Posterior vena cava (tissue), 2 donors: ENCODE data around the gene NOP14. TPM values are rescaled to one million over a fixed set of nuclear protein-coding genes. Genes with fewer than 3 reads are reported as not detected.
"Not testable (repeated sequence)": the region's sequence is repeated elsewhere in the genome, so short reads cannot be mapped to it uniquely, and the experiment has no call there.

ENCODE experiments used
- DNase-seq: peaks from one replicate; pipeline ENCODE4 v3.0.0-alpha.2; 2020; ENCODE audit warnings: low spot score
- intact Hi-C, 2 donors: fragments of 100-400 bp; cut with DNase I; formaldehyde crosslinking; loops; one replicate each; pipeline versions ENCODE4 v1.14.1 to v1.14.2; 2022 to 2023
- long read RNA-seq, 2 donors: library from polyadenylated mRNA; unstranded; transcript quantifications; one replicate each; pipeline ENCODE4 v2.0.0, GENCODE V29; 2020 to 2021
- total RNA-seq, 2 donors: library from RNA; stranded (reverse); fragmentation: NEBNext Ultra II Directional; extraction: Animal tissue kit (Norgen Biotek cat#: 25700); gene quantifications; one replicate each; pipeline ENCODE4 v1.2.1, GENCODE V29; 2021
- donor health status: DM: yes; HTN: yes; CAD: no.
- donor health status: DM: yes; HTN: yes; CAD: no.

NOP14 gene
- 10 to 100 TPM; 16.1 to 20.5 TPM for total RNA-seq
- long read RNA-seq, donor 1, partial matches to known transcripts, result 4 of 9 reads
- long read RNA-seq, donor 1, other reads (novel, unspliced or antisense), result 3 of 9 reads
- long read RNA-seq, donor 2, transcript NOP14-203 (18 exons, 3,538 nt), result major isoform, 14 of 31 reads
- long read RNA-seq, donor 2, partial matches to known transcripts, result 11 of 31 reads
- long read RNA-seq, donor 2, other reads (novel, unspliced or antisense), result 6 of 31 reads

DNA sequence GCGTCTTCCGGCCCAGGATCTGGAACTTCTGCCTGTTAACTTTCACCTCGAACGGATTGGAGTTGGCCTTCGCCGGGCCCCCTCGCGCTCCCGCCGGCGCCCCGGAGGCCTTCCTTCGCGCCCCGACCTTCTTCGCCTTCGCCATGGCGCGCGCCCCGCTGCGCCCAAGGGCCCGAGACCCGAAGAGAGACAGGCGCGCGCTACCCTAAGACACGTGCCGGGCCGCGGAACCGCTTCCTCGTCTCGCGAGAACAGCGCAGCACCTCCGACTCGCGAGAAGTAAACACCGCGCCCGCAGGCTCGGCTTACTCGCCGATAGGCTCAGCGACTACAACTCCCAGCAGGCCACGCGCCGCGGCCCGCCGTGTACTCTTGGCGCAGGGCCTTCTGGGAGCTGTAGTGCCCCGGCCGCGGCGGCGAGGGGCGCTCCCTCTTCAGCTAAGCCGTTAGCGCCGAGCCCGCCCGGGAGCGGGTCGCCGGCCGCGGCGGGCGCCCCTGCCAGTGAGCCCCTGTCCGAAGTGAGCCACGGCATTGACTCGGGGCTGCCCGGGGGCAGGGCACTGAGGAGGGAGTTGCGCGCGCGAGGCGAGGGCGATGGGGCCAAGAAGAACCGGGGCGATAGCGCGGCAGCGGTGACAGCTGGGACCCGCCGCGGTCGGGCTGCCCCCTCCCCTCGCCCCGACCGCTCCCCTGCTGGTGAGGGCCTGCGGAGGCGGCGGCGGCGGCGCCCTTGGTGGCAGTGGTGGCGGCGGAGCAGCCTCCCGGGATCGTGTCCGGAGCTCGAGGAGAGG is at the start of gene NOP14, which contains the start of gene GRK4:
Gene NOP14 (minus strand): TSS at position 232 of the 791 bp plus-strand sequence. CDS start 87 bp downstream, at position 145.
Gene GRK4 (plus strand): TSS at position 397 of the 791 bp plus-strand sequence. CDS start 500 bp downstream, outside the sequence.
- intact Hi-C loops, result loop anchor here in 1 of 2 donors (10.0 kb wide), 1 partner anchor 719 kb away; the partner anchor contains the start of genes HAUS3 and POLN
- peak; percentile 100 for DNase-seq

DNA sequence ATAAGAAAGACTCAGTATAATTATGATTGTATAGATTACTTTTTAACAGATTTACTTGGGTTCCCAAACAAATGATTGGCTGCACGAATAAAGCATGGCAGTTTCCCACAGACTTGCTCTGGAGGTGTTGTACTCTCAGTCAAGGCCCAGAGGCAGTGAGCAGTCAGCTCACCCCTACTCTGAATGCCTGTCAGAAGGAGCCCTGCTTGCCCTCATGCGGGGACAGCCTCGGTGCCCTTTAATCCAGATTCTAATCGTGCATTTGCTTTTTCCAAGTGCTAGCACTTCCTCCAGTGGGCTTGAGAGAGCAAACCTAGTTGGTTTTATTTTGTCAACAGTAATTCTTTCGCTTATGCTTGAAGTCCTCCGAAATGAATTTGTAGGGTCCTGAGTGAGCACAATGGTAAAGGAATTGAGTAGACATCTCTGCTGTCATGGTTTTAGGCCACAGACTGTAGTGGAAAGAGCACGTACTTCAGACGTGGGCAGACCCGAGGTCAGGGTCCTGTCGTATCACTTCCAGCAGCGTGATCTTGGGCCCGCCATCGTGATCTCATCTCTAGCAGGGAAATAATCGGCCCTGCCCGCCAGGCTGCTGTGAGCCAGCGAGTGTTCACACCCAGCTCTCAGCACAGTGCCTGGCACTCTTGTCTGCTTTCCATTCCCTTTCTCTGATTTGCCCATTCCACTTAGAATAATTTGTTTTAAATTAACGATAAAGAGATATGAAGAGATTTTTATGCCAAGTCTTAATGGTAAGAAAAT is 48.4 kb upstream of the NOP14 start:
- DNase-seq, result no peak
- intact Hi-C loops, result no loop called here

DNA sequence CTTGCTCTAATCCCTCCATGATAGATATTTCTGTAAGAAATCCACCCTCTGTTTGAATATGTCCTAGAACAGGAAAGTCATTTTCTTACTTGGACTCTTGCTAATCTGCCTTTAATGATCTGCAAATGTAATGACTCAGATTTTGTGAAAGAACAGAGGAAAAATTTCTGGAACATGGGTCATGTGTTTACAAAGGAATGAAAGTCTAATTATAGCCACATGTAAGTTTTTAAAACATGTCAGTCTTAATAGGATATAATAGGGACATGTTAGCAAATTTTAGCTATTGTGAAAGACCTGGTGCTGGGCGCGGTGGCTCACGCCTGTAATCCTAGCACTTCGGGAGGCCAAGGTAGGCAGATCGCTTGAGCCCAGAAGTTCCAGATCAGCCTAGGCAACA is 47.8 kb upstream of the NOP14 start:
- intact Hi-C loops, result no loop called here
- no peak for DNase-seq

DNA sequence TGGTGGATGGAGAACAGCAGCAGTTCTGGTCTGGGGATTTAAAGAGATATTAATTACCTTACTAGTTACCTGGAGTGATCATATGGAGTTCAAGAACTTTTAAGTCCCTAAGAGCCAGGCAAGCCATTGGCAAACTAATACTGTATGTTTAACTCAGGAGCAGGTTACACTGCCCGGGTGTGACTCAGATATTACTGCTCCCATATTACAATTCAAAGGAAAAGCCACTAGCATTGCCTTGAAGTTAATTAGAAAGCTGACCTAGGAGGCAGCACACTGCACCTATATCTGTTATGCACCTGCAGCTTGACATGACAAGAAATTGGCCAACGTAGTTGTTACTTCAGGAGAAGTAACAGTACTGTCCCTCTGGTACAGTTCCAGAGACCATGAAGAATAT is 47.4 kb upstream of the NOP14 start:
- DNase-seq, result no peak
- intact Hi-C loops, result no loop called here

DNA sequence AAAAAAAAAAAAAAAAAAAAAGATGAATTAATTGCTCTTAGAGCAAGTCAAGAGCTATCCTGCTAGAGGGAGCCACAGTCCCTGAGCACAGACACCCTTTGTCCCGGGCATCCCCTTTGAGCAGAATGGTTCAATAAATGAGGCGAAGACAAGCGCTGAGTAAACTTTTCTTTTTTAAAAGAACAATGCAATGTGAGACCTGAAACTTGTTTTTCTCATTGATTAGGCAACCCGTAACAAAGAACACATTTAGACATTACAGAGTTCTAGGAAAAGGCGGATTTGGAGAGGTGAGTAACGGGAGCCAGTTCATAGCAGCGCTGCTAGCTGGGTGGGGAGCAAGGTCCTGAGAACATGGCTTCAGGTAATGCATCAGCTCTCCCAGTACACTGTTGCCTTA is 46.2 kb upstream of the NOP14 start:
- intact Hi-C loops, result no loop called here
- no peak for DNase-seq

DNA sequence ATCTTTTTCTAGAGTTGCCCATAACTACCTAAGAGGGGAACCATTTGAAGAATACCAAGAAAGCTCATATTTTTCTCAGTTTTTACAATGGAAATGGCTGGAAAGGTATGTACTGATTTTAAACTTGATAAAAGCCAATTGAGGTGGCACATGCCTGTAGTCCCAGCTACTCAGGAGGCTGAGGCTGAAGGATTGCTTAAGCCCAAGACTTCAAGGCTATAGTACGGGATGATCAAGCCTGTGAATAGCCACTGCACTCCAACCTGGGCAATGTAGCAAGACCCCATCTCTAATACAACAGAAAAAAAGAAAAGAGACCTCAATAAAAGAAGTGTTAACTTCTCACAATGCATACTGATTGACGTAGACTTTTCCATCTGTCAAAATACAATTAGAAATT is 44.5 kb upstream of the NOP14 start:
- DNase-seq, result no peak
- intact Hi-C loops, result no loop called here

DNA sequence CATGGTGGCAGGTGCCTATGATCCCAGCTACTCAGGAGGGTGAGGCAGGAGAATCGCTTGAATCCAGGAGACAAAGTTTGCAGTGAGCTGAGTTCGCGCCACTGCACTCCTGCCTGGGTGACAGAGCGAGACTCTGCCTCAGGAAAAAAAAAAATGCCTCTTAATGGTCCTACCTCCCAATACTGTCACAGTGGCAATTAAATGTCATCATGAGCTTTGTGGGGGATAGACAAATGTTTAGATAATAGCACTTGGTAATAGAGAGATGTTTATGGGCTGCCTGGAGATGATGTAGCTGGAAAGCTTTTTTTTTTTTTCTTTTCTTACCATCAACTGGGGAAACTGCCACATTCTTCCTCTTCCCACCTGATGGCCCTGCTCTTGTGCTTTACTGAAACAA is 33.2 kb upstream of the NOP14 start:
- DNase-seq, result no peak
- intact Hi-C loops, result no loop called here

DNA sequence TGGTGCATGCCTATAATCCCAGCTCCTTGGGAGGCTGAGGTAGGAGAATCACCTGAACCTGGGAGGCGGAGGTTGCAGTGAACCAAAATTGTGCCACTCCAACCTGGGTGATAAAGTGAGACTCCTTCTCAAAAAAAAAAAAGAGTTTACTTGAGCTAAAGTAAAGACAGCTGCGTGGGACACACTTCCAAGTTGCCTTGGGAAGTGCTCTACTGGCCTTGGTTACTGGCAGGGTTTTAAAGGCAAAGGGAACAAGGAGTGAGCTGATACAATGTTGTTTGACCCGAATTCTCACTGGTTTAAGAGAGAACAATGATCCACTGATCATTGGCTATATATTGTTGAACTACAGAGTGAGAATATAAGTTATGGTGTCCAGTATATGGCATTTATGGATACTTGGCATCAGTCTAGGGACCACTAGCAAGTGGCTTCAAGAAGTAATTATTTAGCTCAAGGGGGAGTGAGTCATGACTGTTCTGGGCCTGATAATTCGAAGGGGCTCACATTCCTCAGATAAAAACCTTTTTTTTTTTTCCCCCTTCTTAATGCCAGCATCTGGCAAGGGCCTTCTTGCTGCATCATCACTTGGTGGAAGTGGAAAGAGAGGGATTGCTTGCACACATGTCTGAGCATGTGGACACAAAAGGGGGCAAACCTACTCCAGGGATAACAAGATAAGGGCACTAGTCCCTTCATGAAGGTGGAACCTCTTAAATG is 32.5 kb upstream of the NOP14 start:
- no peak for DNase-seq
- intact Hi-C loops, result no loop called here

DNA sequence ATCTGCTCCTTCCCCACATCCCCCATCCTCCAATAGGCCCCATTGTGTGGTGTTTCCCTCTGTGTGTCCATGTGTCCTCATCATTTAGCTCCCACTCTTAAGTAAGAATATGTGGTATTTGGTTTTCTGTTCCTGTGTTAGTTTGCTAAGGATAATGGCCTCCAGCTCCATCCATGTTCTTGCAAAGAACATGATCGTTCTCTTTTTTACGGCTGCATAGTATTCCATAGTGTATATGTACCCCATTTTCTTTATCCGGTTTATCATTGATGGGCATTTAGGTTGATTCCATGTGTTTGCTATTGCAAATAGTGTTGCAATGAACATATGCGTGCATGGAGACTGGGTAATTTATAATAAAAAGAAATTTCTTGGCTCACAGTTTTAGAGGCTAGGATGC is 31.7 kb upstream of the NOP14 start:
- intact Hi-C loops, result no loop called here
- DNase-seq, result no peak

DNA sequence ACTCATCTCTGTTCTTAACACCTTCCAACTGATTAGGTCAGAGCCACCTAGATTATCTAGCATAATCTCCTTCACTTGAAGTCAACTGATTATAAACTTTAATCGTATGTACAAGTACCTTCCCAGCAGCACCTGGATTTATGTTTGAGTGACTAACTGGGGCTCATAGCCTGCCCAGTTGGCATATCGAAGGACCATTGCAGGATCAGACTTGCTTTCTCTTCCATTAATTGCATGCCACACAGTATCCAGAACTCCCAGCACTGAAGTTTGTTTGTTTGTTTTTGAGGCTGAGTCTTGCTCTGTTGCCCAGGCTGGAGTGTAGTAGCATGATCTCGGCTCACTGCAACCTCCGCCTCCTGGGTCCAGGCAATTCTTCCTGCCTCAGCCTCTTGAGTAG is 28.0 kb upstream of the NOP14 start:
- intact Hi-C loops, result no loop called here

DNA sequence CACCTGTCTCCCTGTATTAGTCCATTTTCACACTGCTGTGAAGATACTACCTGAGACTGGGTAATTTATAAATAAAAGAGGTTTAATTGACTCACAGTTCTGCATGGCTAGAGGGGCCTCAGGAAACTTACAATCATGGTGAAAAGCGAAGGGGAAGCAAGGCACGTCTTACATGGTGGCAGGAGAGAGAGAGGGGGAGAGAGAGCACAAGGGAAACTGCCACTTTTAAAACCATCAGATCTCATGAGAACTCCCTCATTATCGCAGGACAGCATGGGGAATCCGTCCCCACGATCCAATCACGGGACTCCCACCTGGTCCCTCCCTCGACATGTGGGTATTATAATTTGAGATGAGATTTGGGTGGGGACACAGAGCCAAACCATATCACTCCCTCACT is 20.5 kb upstream of the NOP14 start:
- DNase-seq, intact Hi-C loops: not testable (repeated sequence)

More for the DNA sequence above, 28.0 kb upstream of the NOP14 start:
- DNase-seq, result no peak

DNA sequence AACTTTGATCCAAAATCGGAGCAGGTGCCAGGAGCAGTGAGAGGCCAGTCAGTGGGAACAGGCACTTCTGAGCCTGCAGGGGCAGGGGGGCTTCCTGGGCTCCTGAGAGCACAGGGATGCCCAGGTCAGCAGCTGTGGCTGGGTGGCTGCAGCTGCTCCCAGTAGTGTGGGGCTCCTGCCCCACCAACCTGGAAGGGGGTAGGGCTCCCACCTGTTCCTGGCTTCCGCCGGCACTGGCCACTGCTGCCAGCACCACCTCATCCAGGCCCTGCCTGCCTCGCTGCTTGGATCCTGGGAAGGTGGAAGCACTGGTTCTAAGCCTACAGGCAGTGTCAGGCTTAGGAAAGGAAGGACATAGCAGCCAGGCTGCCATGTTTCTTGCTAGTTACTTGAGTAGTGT is 18.8 kb upstream of the NOP14 start:
- DNase-seq, result no peak
- intact Hi-C loops, result no loop called here

DNA sequence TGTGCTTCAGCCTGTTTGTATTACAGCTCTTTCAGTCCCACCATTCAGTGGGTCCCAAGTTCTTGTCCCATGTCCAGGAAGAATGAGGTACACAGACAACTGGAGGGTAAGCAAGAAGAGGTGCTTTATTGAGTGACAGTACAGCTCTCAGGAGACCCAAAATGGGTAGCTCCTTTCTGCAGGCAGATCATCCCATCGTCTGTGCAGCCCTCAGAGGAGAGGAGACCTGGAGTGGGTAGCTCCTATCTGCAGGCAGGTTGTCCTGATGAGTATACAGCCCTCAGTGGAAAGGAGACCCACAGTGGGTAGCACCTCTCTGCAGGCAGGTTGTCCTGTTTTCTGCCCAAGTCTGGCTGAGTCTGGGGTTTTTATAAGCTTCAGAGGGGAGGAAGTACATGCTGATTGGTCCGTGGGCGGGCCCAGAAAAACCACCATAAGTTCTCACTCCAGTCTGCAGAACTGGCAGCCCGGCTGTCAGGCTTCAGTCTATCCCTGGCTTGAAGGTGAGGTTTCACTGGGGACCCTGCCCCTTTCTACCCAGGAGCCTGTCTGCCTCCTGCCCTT is 18.1 kb upstream of the NOP14 start:
- no peak for DNase-seq

DNA sequence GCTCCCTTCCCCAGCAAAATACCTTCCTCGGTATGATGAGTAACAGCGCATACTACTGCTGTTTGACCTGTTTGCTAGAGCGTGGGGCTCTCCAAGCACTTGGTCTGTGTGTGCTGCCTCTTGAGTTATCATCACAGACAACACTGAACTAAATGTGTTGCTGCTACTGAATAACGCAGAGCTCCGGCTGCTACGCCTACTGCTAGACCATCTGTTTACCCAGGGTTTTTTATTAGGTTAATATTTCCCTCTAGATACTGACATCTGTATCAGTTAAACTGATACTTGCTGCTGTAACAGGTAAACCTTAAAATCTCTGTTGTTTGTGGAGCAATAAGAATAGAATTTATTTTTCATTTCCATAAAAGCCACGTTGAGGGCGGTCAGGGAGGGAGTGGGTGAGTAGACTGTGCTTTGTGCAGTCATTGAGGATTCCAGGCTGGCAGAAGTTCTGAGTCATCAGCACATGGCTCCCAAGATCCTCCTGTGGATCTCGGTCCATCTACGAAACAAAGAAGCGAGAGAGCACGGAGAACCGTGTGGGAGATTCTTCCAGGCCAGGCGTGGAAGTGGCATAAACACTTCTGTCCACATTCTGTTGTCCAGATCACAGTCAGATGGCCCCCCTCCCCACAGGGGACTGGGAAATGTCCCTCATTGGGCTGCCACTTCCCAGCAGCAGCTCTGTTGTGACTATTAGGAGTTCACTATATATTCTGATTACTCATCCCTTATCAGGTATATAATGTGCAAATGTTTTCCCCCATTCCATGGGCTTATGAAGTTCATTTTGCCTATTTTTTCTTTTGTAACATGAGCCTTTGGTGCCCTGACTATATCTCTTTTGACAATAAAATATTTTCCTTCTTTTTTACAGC is 14.2 kb upstream of the NOP14 start:
- intact Hi-C loops, result loop anchor here in 1 of 2 donors (10.0 kb wide), 1 partner anchor 57 kb away; no protein-coding TSS in a partner anchor
- no peak for DNase-seq

More for the DNA sequence above, 18.1 kb upstream of the NOP14 start:
- intact Hi-C loops, result no loop called here

DNA sequence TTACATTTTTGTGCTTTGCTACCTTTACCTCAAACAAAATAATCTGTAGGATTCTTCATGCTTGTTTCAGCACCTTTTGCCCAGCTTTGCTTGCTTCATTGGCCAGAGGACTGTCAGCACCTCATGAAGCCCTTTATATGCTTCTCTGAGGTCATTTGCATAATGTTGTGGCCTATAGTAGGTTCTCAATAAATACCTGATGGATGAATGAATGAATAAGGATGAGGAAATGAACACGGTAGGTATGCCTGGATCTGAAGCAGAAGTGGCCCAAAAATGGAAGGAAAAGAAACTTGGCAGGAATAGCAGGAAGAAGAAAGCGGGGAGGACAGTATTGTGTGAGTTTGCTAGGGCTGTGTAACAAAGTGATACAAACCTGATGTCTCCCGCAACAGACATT is 8.1 kb upstream of the NOP14 start:
- no peak for DNase-seq
- intact Hi-C loops, result loop anchor here in 1 of 2 donors (10.0 kb wide), 1 partner anchor 64 kb away; no protein-coding TSS in a partner anchor

DNA sequence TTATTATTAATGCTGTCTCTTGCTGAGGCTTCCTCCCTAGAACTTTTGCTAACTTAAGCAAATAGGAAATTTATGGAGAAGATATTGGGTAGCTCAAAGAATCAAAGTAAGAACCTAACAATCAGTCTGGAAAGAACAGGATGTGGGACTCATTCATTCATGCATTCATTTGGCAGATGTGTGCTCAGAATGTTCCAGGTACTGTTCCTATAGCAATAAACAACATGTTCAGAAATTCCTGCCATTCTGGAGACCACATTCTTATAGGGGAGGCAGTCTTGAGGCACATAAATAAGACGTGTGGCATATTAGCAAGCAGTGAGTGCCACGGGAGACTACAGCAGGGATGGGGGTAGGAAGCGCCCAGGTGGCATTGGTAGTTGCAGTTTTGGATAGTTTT is 5.2 kb upstream of the NOP14 start:
- intact Hi-C loops, result loop anchor here in 1 of 2 donors (10.0 kb wide), 1 partner anchor 724 kb away; the partner anchor contains the start of genes HAUS3 and POLN
- no peak for DNase-seq

DNA sequence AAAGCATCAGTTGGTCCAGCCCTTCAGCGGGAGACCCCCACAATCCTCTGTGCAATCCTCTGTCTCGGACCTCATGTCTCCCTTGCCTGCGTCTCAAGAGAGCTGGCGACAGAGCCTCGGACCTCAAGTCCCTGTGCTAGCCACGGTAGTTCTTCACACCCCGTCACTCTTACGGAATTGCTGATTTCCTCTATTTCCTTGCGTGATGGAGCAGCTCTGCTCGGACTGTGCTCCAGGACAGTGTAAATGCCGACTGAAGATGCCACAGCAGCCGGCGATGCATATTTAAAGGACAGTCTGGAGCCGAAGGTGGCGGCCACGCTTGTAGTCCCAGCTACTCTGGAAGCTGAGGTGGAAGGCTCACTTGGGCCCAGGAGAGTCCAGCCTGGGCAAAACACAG is 2.1 kb upstream of the NOP14 start:
- intact Hi-C loops, result loop anchor here in 1 of 2 donors (10.0 kb wide), 1 partner anchor 720 kb away; the partner anchor contains the start of genes HAUS3 and POLN
- DNase-seq, result no peak
